SK-N-SH treated with all-trans-retinoic acid at 6 μM for 48 hours (cell line): Measurements from ENCODE around the gene NOX4.

Experiments
- ATAC-seq: fragments of 200-7000 bp; cut with Tn5 transposase; 3 replicates; pipeline ENCODE4 v1.9.1; 2020; ENCODE audit warnings: mild to moderate bottlenecking, moderate library complexity
- ARNTL ChIP-seq: fragments of 450-650 bp; formaldehyde crosslinking; IDR thresholded peaks from 2 replicates; pipeline ENCODE4 v1.5.0; 2020; ENCODE audit warnings: low read depth, mild to moderate bottlenecking, moderate library complexity, borderline replicate concordance
- BACH2 ChIP-seq: fragments of 250-450 bp; sonication (Bioruptor Pico); IDR thresholded peaks from 2 replicates; pipeline ENCODE4 v1.9.0; 2021; ENCODE audit warnings: mild to moderate bottlenecking, borderline replicate concordance
- CREB5 ChIP-seq: fragments of 250-450 bp; sonication (Bioruptor Pico); IDR thresholded peaks from 2 replicates; pipeline ENCODE4 v1.5.1; 2020; ENCODE audit warnings: low read depth, mild to moderate bottlenecking, moderate library complexity
- CSRNP3 ChIP-seq: fragments of 250-450 bp; sonication (Bioruptor Pico); IDR thresholded peaks from 2 replicates; pipeline ENCODE4 v1.5.1; 2021; ENCODE audit warnings: mild to moderate bottlenecking, moderate library complexity
- ESRRG ChIP-seq: fragments of 250-450 bp; sonication (Bioruptor Pico); IDR thresholded peaks from 2 replicates; pipeline ENCODE4 v1.6.1; 2021; ENCODE audit warnings: mild to moderate bottlenecking
- GLIS3 ChIP-seq: fragments of 250-450 bp; sonication (Bioruptor Pico); IDR thresholded peaks from 2 replicates; pipeline ENCODE4 v1.5.0; 2020; ENCODE audit warnings: mild to moderate bottlenecking, moderate library complexity
- ISL1 ChIP-seq: fragments of 250-450 bp; sonication (Bioruptor Pico); IDR thresholded peaks from 2 replicates; pipeline ENCODE4 v2.1.2; 2022; ENCODE audit warnings: mild to moderate bottlenecking, moderate library complexity
- OSR1 ChIP-seq: fragments of 250-450 bp; sonication (Bioruptor Pico); IDR thresholded peaks from 2 replicates; pipeline ENCODE4 v1.8.0; 2022; ENCODE audit warnings: moderate library complexity, mild to moderate bottlenecking, inconsistent platforms
- PATZ1 ChIP-seq: fragments of 250-450 bp; sonication (Bioruptor Pico); IDR thresholded peaks from 2 replicates; pipeline ENCODE4 v1.8.0; 2020; ENCODE audit warnings: mild to moderate bottlenecking, moderate library complexity, borderline replicate concordance
- POU6F1 ChIP-seq: fragments of 250-450 bp; sonication (Bioruptor Pico); IDR thresholded peaks from 2 replicates; pipeline ENCODE4 v1.8.0; 2021; ENCODE audit warnings: low read depth, mild to moderate bottlenecking, moderate library complexity, borderline replicate concordance
- PPARA ChIP-seq: fragments of 250-450 bp; sonication (Bioruptor Pico); IDR thresholded peaks from 2 replicates; pipeline ENCODE4 v1.5.0; 2020; ENCODE audit warnings: mild to moderate bottlenecking, borderline replicate concordance
- RARB ChIP-seq: fragments of 250-450 bp; sonication (Bioruptor Pico); IDR thresholded peaks from 2 replicates; pipeline ENCODE4 v1.8.0; 2021; ENCODE audit warnings: mild to moderate bottlenecking, moderate library complexity
- SNAI2 ChIP-seq: fragments of 250-450 bp; sonication (Bioruptor Pico); IDR thresholded peaks from 2 replicates; pipeline ENCODE4 v1.5.0; 2020; ENCODE audit warnings: mild to moderate bottlenecking, moderate library complexity
- TCF4 ChIP-seq: fragments of 250-450 bp; sonication (Bioruptor Pico); IDR thresholded peaks from 2 replicates; pipeline ENCODE4 v1.8.0; 2021; ENCODE audit warnings: mild to moderate bottlenecking, moderate library complexity, borderline replicate concordance
- TOX ChIP-seq: fragments of 250-450 bp; sonication (Bioruptor Pico); IDR thresholded peaks from 2 replicates; pipeline ENCODE4 v1.8.0; 2021; ENCODE audit warnings: mild to moderate bottlenecking, moderate library complexity, borderline replicate concordance
- TSHZ2 ChIP-seq: fragments of 250-450 bp; sonication (Bioruptor Pico); IDR thresholded peaks from 2 replicates; pipeline ENCODE4 v1.5.0; 2020; ENCODE audit warnings: mild to moderate bottlenecking, moderate library complexity
- ZC3H10 ChIP-seq: fragments of 250-450 bp; sonication (Bioruptor Pico); IDR thresholded peaks from 2 replicates; pipeline ENCODE4 v1.5.1; 2021; ENCODE audit warnings: mild to moderate bottlenecking, moderate library complexity
- ZFP3 ChIP-seq: fragments of 250-450 bp; sonication (Bioruptor Pico); IDR thresholded peaks from 2 replicates; pipeline ENCODE4 v1.5.0; 2020; ENCODE audit warnings: mild to moderate bottlenecking, moderate library complexity
- ZFP30 ChIP-seq: fragments of 450-650 bp; formaldehyde crosslinking; IDR thresholded peaks from 2 replicates; pipeline ENCODE4 v1.5.0; 2022; ENCODE audit warnings: mild to moderate bottlenecking, moderate library complexity
- ZNF565 ChIP-seq: fragments of 450-650 bp; formaldehyde crosslinking; conservative IDR thresholded peaks from 2 replicates; pipeline ENCODE4 v1.5.0; 2020; ENCODE audit warnings: low read depth, mild to moderate bottlenecking, moderate library complexity
- ZNF70 ChIP-seq: fragments of 450-650 bp; formaldehyde crosslinking; IDR thresholded peaks from 2 replicates; pipeline ENCODE4 v1.5.0; 2020; ENCODE audit warnings: mild to moderate bottlenecking, moderate library complexity
- ZNF8 ChIP-seq: fragments of 450-650 bp; formaldehyde crosslinking; IDR thresholded peaks from 2 replicates; pipeline ENCODE4 v1.5.0; 2020; ENCODE audit warnings: mild to moderate bottlenecking, moderate library complexity

Gene NOX4

GRCh38 chr11:89490981-89491690 is at the start of gene NOX4:
TSS of gene NOX4 (minus strand) at chr11:89491375. CDS start at chr11:89491246, 129 bp downstream.
- peak; percentile 96 for ATAC-seq

GRCh38 chr11:89540826-89541225 is 49.7 kb upstream of the NOX4 start:
- TF ChIP-seq ZFP30 (CRISPR knock-in tag) = no peak
- TF ChIP-seq ISL1 = no peak
- no peak for TF ChIP-seq TOX (CRISPR knock-in tag)
- TF ChIP-seq ZNF565 = no peak
- no peak for TF ChIP-seq TCF4
- no peak for TF ChIP-seq OSR1
- TF ChIP-seq GLIS3 = no peak
- no peak for TF ChIP-seq RARB
- TF ChIP-seq ZC3H10 (CRISPR knock-in tag) = no peak
- no peak for TF ChIP-seq CSRNP3 (CRISPR knock-in tag)
- TF ChIP-seq ARNTL (CRISPR knock-in tag) = no peak
- no peak for TF ChIP-seq POU6F1
- no peak for TF ChIP-seq ZNF70 (CRISPR knock-in tag)
- no peak for TF ChIP-seq ZNF8 (CRISPR knock-in tag)
- TF ChIP-seq PPARA (CRISPR knock-in tag) = no peak
- no peak for TF ChIP-seq BACH2
- TF ChIP-seq, all 23 proteins: peak for 0

More at GRCh38 chr11:89490981-89491690, at the start of gene NOX4:
- 0 out of 2 replicates have a peak, but pooled peaks have one; percentile 26 for TF ChIP-seq ZFP3 (CRISPR knock-in tag)
- no peak for TF ChIP-seq TCF4
- TF ChIP-seq TSHZ2 (CRISPR knock-in tag) = peak; percentile 69
- no peak for TF ChIP-seq ZC3H10 (CRISPR knock-in tag)
- TF ChIP-seq, all 23 proteins: peak for 2

GRCh38 chr11:89537936-89538335 is 46.8 kb upstream of the NOX4 start:
- no peak for TF ChIP-seq SNAI2
- no peak for TF ChIP-seq PATZ1
- TF ChIP-seq CREB5 (CRISPR knock-in tag) = no peak
- no peak for TF ChIP-seq ISL1
- no peak for TF ChIP-seq ZNF70 (CRISPR knock-in tag)
- TF ChIP-seq ZFP30 (CRISPR knock-in tag) = no peak
- no peak for TF ChIP-seq TSHZ2 (CRISPR knock-in tag)
- no peak for TF ChIP-seq ESRRG (CRISPR knock-in tag)
- TF ChIP-seq TOX (CRISPR knock-in tag) = no peak
- TF ChIP-seq ZC3H10 (CRISPR knock-in tag) = no peak
- TF ChIP-seq CSRNP3 (CRISPR knock-in tag) = no peak
- TF ChIP-seq PPARA (CRISPR knock-in tag) = no peak
- no peak for ATAC-seq

More at GRCh38 chr11:89540826-89541225, 49.7 kb upstream of the NOX4 start:
- no peak for ATAC-seq
